ENCODE measurements around the gene DPYD.

DPYD gene

GRCh38 chr1:97906567-97907241, 14.1 kb downstream of the DPYD start:
- DNase-seq, result peak; percentile 69 to 82

DNA sequence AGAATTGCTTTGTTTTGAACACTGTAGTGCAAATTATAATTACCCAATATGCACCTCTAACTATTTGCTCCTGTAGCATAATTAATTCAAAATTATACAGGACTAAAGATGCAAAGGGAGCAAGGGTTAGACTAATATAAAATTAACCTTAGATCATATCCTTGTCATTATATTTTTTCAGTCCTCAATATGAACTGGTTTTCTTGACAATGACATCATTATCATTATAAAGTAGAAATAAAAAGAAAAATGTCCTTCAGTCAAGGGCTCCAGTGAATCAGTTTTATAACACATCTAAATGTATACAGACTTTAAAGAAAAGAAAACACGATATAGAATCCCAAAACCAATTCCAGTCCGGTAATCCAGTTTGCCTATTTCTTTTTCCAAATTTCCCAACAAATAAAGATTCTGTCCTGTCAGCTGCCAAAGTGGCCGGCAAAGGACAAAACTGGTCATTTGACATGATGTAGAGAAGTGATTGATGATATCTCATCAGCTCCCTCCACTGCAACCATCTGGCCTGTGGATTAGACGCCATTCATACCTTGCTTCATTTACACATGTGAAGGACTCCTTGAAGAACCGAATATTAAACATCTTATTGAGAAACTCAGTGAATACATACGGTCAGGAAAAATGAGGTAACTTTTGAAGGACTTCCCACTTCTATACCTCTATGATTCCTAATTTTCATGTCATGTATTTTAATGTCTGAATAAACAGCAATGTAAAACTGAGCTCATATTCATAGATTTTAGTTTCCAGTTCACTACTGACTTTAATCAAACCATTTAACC, 15.5 kb downstream of the DPYD start:
- no peak for DNase-seq

DNA sequence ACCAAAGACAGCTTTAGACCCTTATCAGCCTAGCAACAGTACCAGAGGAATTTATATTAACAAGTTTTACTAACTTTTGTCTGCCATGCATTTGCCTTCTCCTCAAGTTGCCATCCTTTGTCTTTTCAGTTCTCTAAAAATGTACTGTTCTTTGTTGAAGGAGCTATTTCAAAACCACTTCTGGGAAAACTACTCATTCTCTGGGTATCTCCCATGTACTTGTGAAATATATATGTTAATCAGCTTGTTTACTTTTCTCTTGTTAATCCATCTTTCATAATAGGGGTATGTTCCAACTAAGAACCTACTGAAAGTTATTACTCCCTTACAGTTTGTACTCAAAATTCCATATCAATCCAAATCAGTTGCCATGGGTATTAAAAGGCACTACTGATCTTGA, 16.3 kb downstream of the DPYD start:
- no peak for DNase-seq

DNA sequence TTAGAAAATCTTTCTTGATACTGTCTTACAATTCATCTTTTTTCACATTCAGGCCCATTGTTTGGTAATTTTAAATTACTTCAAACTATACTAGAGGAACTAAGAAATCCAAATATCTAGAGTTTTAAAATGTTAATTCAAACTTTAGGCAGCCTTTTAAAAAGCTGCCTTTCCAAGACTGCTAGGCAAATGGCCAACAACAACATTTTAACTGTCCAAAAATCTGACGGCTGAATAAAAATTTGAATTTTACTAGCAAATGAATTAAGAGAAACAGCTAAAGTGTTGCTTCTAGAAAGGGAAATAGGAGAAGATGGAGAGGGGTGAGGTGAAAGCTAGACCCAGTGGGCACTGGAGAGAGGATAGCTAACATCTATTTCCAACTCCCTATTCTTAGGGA, 17.2 kb downstream of the DPYD start:
- DNase-seq, result no peak

DNA sequence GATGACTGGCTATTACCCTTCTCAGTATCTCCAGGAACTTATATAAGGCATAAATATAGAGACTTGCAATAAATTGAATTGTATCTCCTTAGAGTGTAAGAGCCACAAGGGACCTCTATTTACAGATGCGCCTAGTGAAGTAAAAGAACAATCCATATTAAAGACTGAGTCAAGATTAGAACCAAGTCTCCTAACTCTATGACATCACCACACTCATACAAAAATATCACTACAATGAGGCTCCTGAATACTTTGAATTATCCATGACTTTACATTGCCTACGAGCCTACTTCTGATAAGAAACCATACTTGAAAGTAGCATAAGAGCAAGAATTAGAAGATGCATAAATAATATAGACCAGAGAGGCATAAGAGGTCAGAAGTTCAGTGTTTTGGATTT, 18.8 kb downstream of the DPYD start:
- no peak for DNase-seq

DNA sequence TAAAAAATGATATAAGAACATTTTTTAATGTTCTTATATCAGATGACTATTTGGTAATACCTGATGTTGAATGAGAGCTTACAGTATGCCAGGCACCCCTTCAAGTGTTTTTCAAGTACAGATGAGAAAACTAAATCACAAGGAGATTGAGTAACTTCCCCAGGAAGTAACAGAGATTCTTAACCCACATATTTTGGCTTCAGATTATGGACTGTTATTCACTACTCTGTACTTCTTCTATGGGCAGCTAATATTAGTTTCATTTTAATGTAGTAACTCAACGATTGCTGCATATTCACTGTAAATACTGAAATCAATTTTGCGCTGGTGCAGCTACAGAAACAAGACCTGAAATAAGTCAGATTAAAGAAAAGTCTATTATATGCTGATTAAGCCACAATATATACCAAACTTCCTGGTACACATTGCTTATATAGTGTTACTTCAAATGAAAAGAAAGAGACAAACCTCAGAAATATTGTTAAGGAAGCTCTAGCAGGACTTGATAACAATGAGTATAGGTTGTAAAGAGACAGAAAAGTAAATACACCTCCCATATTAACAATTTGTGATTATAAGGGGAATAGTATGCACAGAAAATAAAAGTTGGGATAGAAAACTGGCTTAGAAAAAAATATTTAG, 19.7 kb downstream of the DPYD start:
- DNase-seq, result peak in 1 of 2 experiments; percentile 15

GRCh38 chr1:97898948-97899347, 21.9 kb downstream of the DPYD start:
- no peak for DNase-seq

GRCh38 chr1:97895278-97895677, 25.6 kb downstream of the DPYD start:
- DNase-seq, result no peak

- no peak for DNase-seq
These were observed 27.0 kb downstream of the DPYD start for GRCh38 chr1:97893844-97894243.

GRCh38 chr1:97886199-97886598, 34.6 kb downstream of the DPYD start:
- no peak for DNase-seq

GRCh38 chr1:97883823-97884222, 37.0 kb downstream of the DPYD start:
- DNase-seq, result no peak

- no peak for DNase-seq
These were observed 43.5 kb downstream of the DPYD start for GRCh38 chr1:97877307-97877706.

GRCh38 chr1:97875996-97876395, 44.8 kb downstream of the DPYD start:
- DNase-seq, result no peak

- DNase-seq, result no peak
These were observed 50.2 kb downstream of the DPYD start for GRCh38 chr1:97870589-97870988.

DNA sequence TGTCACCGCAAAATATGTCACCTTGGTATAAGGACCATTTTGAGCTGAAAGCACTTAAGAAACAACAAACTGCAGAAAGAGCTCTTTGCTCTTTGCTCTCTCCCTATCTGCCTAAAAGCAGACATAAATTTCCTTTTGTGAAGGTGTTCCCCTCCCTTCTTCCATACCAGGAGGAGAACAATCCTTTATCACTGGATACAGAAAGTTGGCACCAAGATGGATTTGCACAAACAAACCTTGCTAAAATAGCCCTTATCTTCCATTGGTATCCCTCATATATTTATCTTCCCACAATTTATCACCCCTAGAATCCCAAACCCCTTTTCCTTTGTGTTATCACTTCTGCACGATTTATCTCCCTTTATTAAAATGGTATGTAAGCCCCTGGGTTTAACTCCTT, 51.4 kb downstream of the DPYD start:
- DNase-seq, result no peak

GRCh38 chr1:97867127-97867526, 53.7 kb downstream of the DPYD start:
- DNase-seq, result no peak

DNA sequence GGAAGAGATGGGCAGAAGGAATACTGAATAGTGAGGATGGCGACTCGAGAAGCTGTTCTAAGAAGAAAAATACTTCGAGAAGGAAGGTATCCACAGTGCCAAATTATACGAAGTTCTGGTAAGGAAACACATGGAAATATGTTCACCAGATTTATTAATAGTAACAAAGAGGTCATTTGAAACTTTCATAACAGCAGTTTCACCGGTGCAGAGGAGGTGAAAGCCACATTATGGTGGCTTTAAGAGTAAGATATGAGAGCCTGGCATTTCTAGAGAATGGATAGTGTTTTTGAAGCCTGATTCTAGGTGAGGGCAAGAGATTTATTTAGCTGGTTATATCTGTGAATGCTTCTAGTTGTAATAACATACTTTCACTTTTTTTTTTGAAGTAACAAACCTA, 56.2 kb downstream of the DPYD start:
- DNase-seq, result no peak

GRCh38 chr1:97853221-97853620, 67.6 kb downstream of the DPYD start:
- DNase-seq, result no peak

- DNase-seq, result peak; percentile 10 to 78
These were observed 71.2 kb downstream of the DPYD start for GRCh38 chr1:97849345-97850340.

DNA sequence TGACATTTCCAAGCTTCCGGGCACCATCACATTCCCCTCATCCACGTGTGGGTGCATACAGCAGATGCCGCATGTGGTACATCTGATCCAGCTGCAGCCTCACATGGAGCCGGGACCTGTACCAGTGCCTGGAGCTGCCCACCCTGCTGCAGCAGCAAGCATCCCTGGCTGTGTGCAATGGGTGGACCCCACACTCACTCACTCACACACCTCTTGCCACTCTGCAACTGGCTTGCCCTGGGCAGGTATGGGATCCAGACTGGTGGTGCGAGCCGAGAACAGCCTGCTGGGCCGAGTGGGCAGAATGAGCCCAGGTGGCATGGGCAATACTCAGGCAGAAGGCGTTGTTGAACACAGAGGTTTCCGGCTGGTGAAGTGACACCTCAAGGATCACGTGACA, 75.0 kb downstream of the DPYD start:
- no peak for DNase-seq

GRCh38 chr1:97844552-97845089, 76.2 kb downstream of the DPYD start:
- no peak for DNase-seq

- no peak for DNase-seq
These were observed 79.5 kb downstream of the DPYD start for GRCh38 chr1:97841338-97841737.

DNA sequence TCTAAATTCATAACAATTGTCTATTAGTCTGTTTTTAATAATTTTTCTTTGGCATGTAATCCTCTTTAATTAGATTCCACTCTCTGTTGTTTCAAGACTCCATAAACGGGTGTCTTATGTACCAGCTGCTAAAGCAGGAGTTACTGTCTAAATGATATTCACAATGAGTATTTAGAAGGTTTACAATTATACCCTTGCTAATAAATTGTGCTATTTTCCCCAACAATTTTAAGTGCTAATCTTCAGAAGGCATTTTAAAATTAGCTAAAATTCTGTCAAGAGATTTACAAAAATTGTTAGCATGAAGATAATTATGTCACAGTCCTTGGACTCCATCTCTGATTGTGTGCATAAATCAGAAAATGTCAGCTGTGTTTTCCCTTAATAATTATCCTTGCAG, 83.7 kb downstream of the DPYD start:
- no peak for DNase-seq
